Trophoblast cell (in vitro differentiated cells and primary cell): ENCODE measurements around the gene ST3GAL2.

ENCODE experiments used
- DNase-seq, 2 donors: peaks; one replicate each; pipeline ENCODE4 v3.0.0-alpha.2; 2016
- H2AFZ ChIP-seq: 2 replicates; pipeline ENCODE4 v1.6.1; 2013; ENCODE audit warnings: low read length, moderate library complexity, mild to moderate bottlenecking; ENCODE audit not compliant: insufficient read depth, poor library complexity
- H2AK5ac ChIP-seq: 2 replicates; pipeline ENCODE4 v1.6.1; 2013; ENCODE audit warnings: mild to moderate bottlenecking, low read length
- H2BK120ac ChIP-seq: 2 replicates; pipeline ENCODE4 v1.6.1; 2013; ENCODE audit warnings: low read length, mild to moderate bottlenecking, moderate library complexity; ENCODE audit not compliant: insufficient read depth, poor library complexity
- H2BK12ac ChIP-seq: 2 replicates; pipeline ENCODE4 v1.6.1; 2013; ENCODE audit warnings: mild to moderate bottlenecking, low read length, moderate library complexity
- H2BK5ac ChIP-seq: 2 replicates; pipeline ENCODE4 v1.6.1; 2013; ENCODE audit warnings: low read length, low read depth, moderate library complexity, mild to moderate bottlenecking; ENCODE audit not compliant: poor library complexity
- H3K14ac ChIP-seq: 2 replicates; pipeline ENCODE4 v1.6.1; 2013; ENCODE audit warnings: mild to moderate bottlenecking, low read length
- H3K18ac ChIP-seq: 2 replicates; pipeline ENCODE4 v1.6.1; 2013; ENCODE audit warnings: mild to moderate bottlenecking, low read length
- H3K23ac ChIP-seq: 2 replicates; pipeline ENCODE4 v1.6.1; 2013; ENCODE audit warnings: low read length
- H3K27ac ChIP-seq: 2 replicates; pipeline ENCODE4 v1.5.1; 2013; ENCODE audit warnings: low read depth, mild to moderate bottlenecking, inconsistent platforms, low read length, moderate library complexity
- H3K27me3 ChIP-seq: 2 replicates; pipeline ENCODE4 v1.6.1; 2013; ENCODE audit warnings: inconsistent platforms, mild to moderate bottlenecking, low read length, moderate library complexity; ENCODE audit not compliant: insufficient read depth
- H3K36me3 ChIP-seq, 2 experiments: 1 replicate in 1 of 2; 2 replicates in 1 of 2; pipeline ENCODE4 v1.6.1; 2013; ENCODE audit warnings: low read length in 2 of 2, mild to moderate bottlenecking in 2 of 2, moderate library complexity in 1 of 2; ENCODE audit not compliant: insufficient read depth in 2 of 2, control insufficient read depth in 1 of 2
- H3K4ac ChIP-seq: 2 replicates; pipeline ENCODE4 v1.6.1; 2013; ENCODE audit warnings: low read depth, mild to moderate bottlenecking, low read length, moderate library complexity
- H3K4me1 ChIP-seq, 2 experiments: 1 replicate in 1 of 2; 2 replicates in 1 of 2; pipeline ENCODE4 v1.6.1; 2013; ENCODE audit warnings: low read length in 2 of 2, mild to moderate bottlenecking in 2 of 2, moderate library complexity in 1 of 2; ENCODE audit not compliant: insufficient read depth in 2 of 2, control insufficient read depth in 1 of 2
- H3K4me2 ChIP-seq: 2 replicates; pipeline ENCODE4 v1.6.1; 2013; ENCODE audit warnings: inconsistent platforms, mild to moderate bottlenecking, low read length, moderate library complexity
- H3K4me3 ChIP-seq: 2 replicates; pipeline ENCODE4 v1.5.1; 2013; ENCODE audit warnings: mild to moderate bottlenecking, low read depth, low read length, inconsistent platforms
- H3K79me1 ChIP-seq: one replicate; pipeline ENCODE4 v1.6.1; 2013; ENCODE audit warnings: low read length
- H3K79me2 ChIP-seq: 2 replicates; pipeline ENCODE4 v1.6.1; 2013; ENCODE audit warnings: low read length, mild to moderate bottlenecking; ENCODE audit not compliant: control insufficient read depth, insufficient read depth, poor library complexity
- H3K9ac ChIP-seq: 2 replicates; pipeline ENCODE4 v1.6.1; 2013; ENCODE audit warnings: mild to moderate bottlenecking, low read length
- H3K9me3 ChIP-seq: 2 replicates; pipeline ENCODE4 v1.6.1; 2013; ENCODE audit warnings: low read depth, mild to moderate bottlenecking, control low read depth, inconsistent platforms, low read length; ENCODE audit not compliant: insufficient read depth
- H4K12ac ChIP-seq: 2 replicates; pipeline ENCODE4 v1.6.1; 2013; ENCODE audit warnings: low read depth, mild to moderate bottlenecking, low read length, moderate library complexity
- H4K8ac ChIP-seq: 2 replicates; pipeline ENCODE4 v1.6.1; 2013; ENCODE audit warnings: low read depth, mild to moderate bottlenecking, low read length, moderate library complexity
- H4K91ac ChIP-seq: one replicate; pipeline ENCODE4 v1.6.1; 2013; ENCODE audit warnings: low read depth, mild to moderate bottlenecking, low read length, moderate library complexity
- WGBS: extraction: QIAGEN DNeasy Blood & Tissue Kit; methylation state at CpG from one replicate; pipeline ENCODE4 v1.1.7; 2013; ENCODE audit warnings: missing lambda C conversion rate; ENCODE audit not compliant: insufficient read length, insufficient coverage; ENCODE audit errors: extremely low coverage; 5-methylcytosine and 5-hydroxymethylcytosine counted together

Gene ST3GAL2

GRCh38 chr16:70428178-70428998 lies 10.5 kb downstream of the ST3GAL2 start:
- Histone ChIP-seq H3K9ac (peak overlapping the region; percentile 39), H3K9me3 (no peaks in the 10 kb centered on the region), H3K27me3 (no peaks in the 10 kb centered on the region), H4K91ac (peak overlapping the region; percentile 89), H3K36me3 (peaks cover 6 to 7% of the 10 kb centered on the region in 2 experiments), H4K12ac (no peak overlapping the region), H2AFZ (peak overlapping the region; percentile 15), H3K18ac (peak overlapping the region; percentile 97), H3K23ac (no peak overlapping the region), H2BK120ac (peak overlapping the region; percentile 92), H3K4me3 (no peak overlapping the region), H2BK12ac (peak overlapping the region; percentile 95), H3K4me1 (peaks cover 39 to 45% of the 10 kb centered on the region in 2 experiments), H4K8ac (peak overlapping the region; percentile 67), H2BK5ac (peak overlapping the region; percentile 92), H3K4ac (peak overlapping the region; percentile 83), H3K79me1 (peaks cover 28% of the 10 kb centered on the region), H2AK5ac (peak overlapping the region; percentile 96), H3K14ac (peak overlapping the region; percentile 72), H3K27ac (peak overlapping the region; percentile 97), H3K4me2 (peak overlapping the region; percentile 55), H3K79me2 (peaks cover 14% of the 10 kb centered on the region)
- no CpG with 5 or more reads among the region's 9 CpGs for WGBS
- DNase-seq = peak; percentile 92 to 94

GRCh38 chr16:70427786-70428177 lies 11.1 kb downstream of the ST3GAL2 start:
- peak overlapping the region; percentile 52 for H2BK5ac ChIP-seq
- H3K23ac ChIP-seq = no peak overlapping the region
- H2AK5ac ChIP-seq = peak overlapping the region; percentile 39
- H3K79me1 ChIP-seq = peaks cover 28% of the 10 kb centered on the region
- H4K91ac ChIP-seq = peak overlapping the region; percentile 71
- H3K18ac ChIP-seq = peak overlapping the region; percentile 77
- no CpG with 5 or more reads among the region's 4 CpGs for WGBS
- peaks cover 13% of the 10 kb centered on the region for H3K79me2 ChIP-seq
- H2AFZ ChIP-seq = no peak overlapping the region
- H4K8ac ChIP-seq = peak overlapping the region; percentile 15
- peak overlapping the region; percentile 18 for H3K9ac ChIP-seq
- H3K36me3 ChIP-seq = peaks cover 6 to 7% of the 10 kb centered on the region in 2 experiments
- no peaks in the 10 kb centered on the region for H3K9me3 ChIP-seq
- peak overlapping the region; percentile 55 for H3K4me2 ChIP-seq
- peak overlapping the region; percentile 59 for H2BK12ac ChIP-seq
- no peak overlapping the region for H3K4me3 ChIP-seq
- peak overlapping the region; percentile 22 for H4K12ac ChIP-seq
- H2BK120ac ChIP-seq = peak overlapping the region; percentile 9
- peak overlapping the region; percentile 72 for H3K4ac ChIP-seq
- peaks cover 39 to 45% of the 10 kb centered on the region in 2 experiments for H3K4me1 ChIP-seq
- H3K27me3 ChIP-seq = no peaks in the 10 kb centered on the region
- DNase-seq = no peak
- H3K14ac ChIP-seq = peak overlapping the region; percentile 6
- H3K27ac ChIP-seq = peak overlapping the region; percentile 97

DNA sequence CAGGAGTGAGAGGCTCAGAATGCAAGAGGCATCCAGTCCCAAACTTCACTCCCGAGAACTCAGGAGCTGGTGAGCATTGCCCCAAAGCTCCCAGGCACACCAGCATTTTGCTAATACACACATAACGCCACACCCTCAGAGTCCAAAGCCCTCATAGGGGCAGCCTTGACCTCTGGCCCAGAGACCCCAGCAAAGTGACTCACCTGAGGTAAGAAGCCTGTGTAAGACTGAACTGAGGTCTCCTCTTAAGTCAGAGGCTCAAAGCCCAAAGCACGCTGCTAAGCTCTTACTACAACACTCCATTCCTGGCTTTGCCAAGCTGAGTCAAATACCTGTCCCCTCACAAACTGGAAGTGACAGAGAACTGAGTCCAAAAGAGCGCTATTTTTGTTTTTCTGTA lies 16.4 kb downstream of the ST3GAL2 start:
- Histone ChIP-seq H3K4me2 (no peak overlapping the region), H3K14ac (no peak overlapping the region), H3K9ac (no peak overlapping the region), H4K8ac (no peak overlapping the region), H2BK120ac (no peak overlapping the region), H3K36me3 (peaks cover 15 to 22% of the 10 kb centered on the region in 2 experiments), H2BK5ac (no peak overlapping the region), H3K4me1 (peaks cover 28 to 34% of the 10 kb centered on the region in 2 experiments), H3K79me2 (peaks cover 6% of the 10 kb centered on the region), H3K27me3 (no peaks in the 10 kb centered on the region), H4K12ac (no peak overlapping the region), H3K4ac (no peak overlapping the region), H3K4me3 (no peak overlapping the region), H2AFZ (no peak overlapping the region), H3K18ac (no peak overlapping the region), H2AK5ac (no peak overlapping the region), H3K79me1 (peaks cover 5% of the 10 kb centered on the region), H3K9me3 (no peaks in the 10 kb centered on the region), H2BK12ac (no peak overlapping the region), H3K23ac (no peak overlapping the region), H3K27ac (no peak overlapping the region), H4K91ac (no peak overlapping the region)
- no CpG with 5 or more reads among the region's 4 CpGs for WGBS
- DNase-seq = peak; percentile 95 to 96

- no CpG with 5 or more reads among the region's 11 CpGs for WGBS
- Histone ChIP-seq H3K79me2 (peaks cover 8% of the 10 kb centered on the region), H3K14ac (no peak overlapping the region), H3K36me3 (peaks cover 15 to 24% of the 10 kb centered on the region in 2 experiments), H3K9ac (no peak overlapping the region), H4K12ac (no peak overlapping the region), H3K4me2 (no peak overlapping the region), H2AK5ac (no peak overlapping the region), H3K79me1 (peaks cover 3% of the 10 kb centered on the region), H3K27ac (no peak overlapping the region), H3K27me3 (no peaks in the 10 kb centered on the region), H3K4ac (no peak overlapping the region), H4K8ac (no peak overlapping the region), H3K4me1 (peaks cover 30 to 36% of the 10 kb centered on the region in 2 experiments), H2BK120ac (no peak overlapping the region), H2AFZ (no peak overlapping the region), H3K23ac (no peak overlapping the region), H3K4me3 (peak overlapping the region; percentile 10), H3K9me3 (no peaks in the 10 kb centered on the region), H3K18ac (no peak overlapping the region), H2BK12ac (no peak overlapping the region), H2BK5ac (no peak overlapping the region), H4K91ac (no peak overlapping the region)
- no peak for DNase-seq
These were observed 17.2 kb downstream of the ST3GAL2 start for GRCh38 chr16:70421473-70422311.
